H7 (cell line): ENCODE data around the gene TTC1. TPM values are rescaled to one million over a fixed set of nuclear protein-coding genes. Genes with fewer than 3 reads are reported as not detected.
"Not testable (repeated sequence)": the region's sequence is repeated elsewhere in the genome, so short reads cannot be mapped to it uniquely, and the experiment has no call there.

Experiments
- DNase-seq: peaks from one replicate; pipeline ENCODE4 v3.0.0; 2012
- H3K27me3 ChIP-seq: 2 replicates; pipeline ENCODE4 v1.6.0; 2011; ENCODE audit warnings: mild to moderate bottlenecking, low read length; ENCODE audit not compliant: control insufficient read depth, insufficient read depth
- H3K36me3 ChIP-seq: replicated peaks from 2 replicates; pipeline ENCODE4 v1.5.1; 2011; ENCODE audit warnings: low read length; ENCODE audit not compliant: control insufficient read depth, insufficient read depth
- H3K4me3 ChIP-seq: 2 replicates; pipeline ENCODE4 v1.5.1; 2011; ENCODE audit warnings: low read depth, mild to moderate bottlenecking, control low read depth, low read length, moderate library complexity; ENCODE audit not compliant: insufficient read depth
- total RNA-seq: library from RNA; depleted of rRNA; stranded (reverse); fragments of >200 nt; shearing (Covaris generic); gene quantifications from 2 replicates; pipeline ENCODE4 v1.2.3, GENCODE V29; 2014

Gene TTC1
- total RNA-seq, 1 experiment from 2014 or later = 57.4 TPM

GRCh38 chr5:159978358-159978757 is 30.6 kb upstream of the TTC1 start:
- H3K27me3 ChIP-seq = peaks cover 7% of the 10 kb centered on the region
- H3K36me3 ChIP-seq = no peaks in the 10 kb centered on the region
- no peak overlapping the region for H3K4me3 ChIP-seq
- no peak for DNase-seq

GRCh38 chr5:159982421-159983173 is 26.3 kb upstream of the TTC1 start:
- Histone ChIP-seq H3K4me3 (no peak overlapping the region), H3K27me3 (peaks cover 18% of the 10 kb centered on the region), H3K36me3 (no peaks in the 10 kb centered on the region)
- no peak for DNase-seq

DNA sequence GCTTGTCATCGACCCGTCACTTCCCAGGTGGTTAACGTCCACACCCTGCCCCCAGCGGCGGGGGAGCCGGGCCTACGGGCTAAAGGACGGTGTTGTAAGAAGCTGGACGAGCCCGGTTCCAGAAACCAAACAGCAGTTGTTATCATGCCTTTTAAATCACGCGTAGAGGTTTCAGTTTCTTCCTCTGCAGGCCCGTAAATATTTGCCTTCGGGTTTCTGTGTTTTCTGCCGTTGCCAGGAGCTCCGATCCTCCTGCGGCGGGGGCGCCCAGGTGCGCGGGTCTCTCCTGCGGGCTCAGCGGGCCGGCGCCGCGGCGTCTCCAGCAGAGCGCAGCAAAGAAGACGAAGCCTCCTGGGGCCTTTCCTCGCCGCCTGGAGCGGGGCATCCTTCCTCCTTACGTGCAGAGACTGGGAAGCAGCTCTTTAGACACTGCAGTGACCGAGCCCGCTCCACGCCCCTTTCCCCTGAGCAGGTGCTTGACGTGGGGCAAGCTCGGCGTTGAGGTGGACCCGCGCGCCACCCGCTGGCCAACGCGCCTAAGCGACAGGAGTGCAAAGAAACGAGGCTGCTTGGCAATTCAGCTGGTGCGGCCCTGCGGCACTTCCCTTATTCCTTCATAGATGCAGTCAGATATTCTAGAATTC is 21.8 kb upstream of the TTC1 start:
- peak overlapping the region; percentile 44 for H3K4me3 ChIP-seq
- DNase-seq = peak; percentile 90
- no peaks in the 10 kb centered on the region for H3K36me3 ChIP-seq
- H3K27me3 ChIP-seq = peaks cover 23% of the 10 kb centered on the region

DNA sequence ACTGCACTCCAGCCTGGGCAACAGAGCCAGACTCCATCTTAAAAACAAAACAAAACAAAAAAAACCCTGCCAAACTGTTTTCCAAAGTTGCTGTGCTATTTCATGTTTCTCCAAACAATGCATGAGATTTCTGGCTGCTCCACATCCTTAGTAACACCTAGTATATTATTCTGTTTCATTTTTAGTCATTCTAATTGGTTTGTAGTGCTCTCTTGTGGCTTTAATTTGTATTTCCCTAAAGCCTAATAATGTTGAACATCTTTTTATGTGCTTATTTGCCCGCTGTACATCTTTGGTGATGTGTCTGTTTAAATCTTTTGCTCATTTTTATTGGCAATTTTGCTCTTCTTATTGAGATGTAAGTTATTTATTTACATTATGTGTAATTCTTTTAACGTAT is 18.4 kb upstream of the TTC1 start:
- H3K36me3 ChIP-seq = no peaks in the 10 kb centered on the region
- H3K4me3 ChIP-seq = no peak overlapping the region
- H3K27me3 ChIP-seq = peaks cover 22% of the 10 kb centered on the region
- no peak for DNase-seq

DNA sequence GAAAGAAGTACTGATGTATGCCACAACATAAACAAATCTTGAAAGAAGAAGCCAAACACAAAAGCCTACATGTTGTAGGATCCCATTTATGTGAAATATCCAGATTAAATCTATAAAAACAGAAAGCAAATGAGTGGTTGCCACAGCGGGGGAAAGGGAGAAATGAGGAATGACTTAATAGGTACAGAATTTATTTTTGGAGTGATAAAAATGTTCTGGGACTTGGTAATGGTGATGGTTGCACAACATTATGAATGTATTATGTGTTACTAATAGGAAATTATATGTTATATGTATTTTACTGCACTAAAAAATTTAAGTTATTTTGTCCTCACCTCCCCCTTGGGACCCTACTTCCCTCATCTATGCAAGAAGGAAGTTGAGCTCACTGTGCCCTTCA is 16.4 kb upstream of the TTC1 start:
- H3K4me3 ChIP-seq = no peak overlapping the region
- H3K36me3 ChIP-seq = no peaks in the 10 kb centered on the region
- DNase-seq = no peak
- H3K27me3 ChIP-seq = peaks cover 5% of the 10 kb centered on the region; the same call in 1 of the 2 replicates

GRCh38 chr5:159993194-159993593 is 15.7 kb upstream of the TTC1 start:
- H3K36me3 ChIP-seq = no peaks in the 10 kb centered on the region
- no peak overlapping the region for H3K4me3 ChIP-seq
- no peaks in the 10 kb centered on the region for H3K27me3 ChIP-seq
- no peak for DNase-seq

DNA sequence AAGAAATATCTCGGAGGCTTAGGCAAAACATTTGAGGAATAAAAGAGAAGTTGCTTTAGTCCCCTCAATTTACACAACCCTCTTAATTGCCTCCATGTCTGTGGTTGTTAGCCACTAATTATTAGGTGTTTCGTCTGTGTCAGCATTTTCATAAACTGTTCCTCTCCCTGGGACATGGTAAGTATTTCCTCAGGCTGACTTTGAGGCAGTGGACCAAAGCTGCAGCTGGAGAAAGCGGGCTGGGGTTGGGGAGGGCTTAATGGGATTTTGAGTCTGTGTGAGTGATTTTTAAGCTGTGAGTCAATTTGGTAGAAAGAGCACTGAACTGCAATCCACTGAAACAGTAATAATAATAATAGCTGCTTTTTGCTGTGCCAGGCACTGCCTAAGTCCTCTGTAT is 13.0 kb upstream of the TTC1 start:
- no peak for DNase-seq
- no peaks in the 10 kb centered on the region for H3K27me3 ChIP-seq
- H3K4me3 ChIP-seq = no peak overlapping the region
- H3K36me3 ChIP-seq = no peaks in the 10 kb centered on the region

GRCh38 chr5:160001457-160001856 is 7.5 kb upstream of the TTC1 start:
- Histone ChIP-seq H3K4me3 (no peak overlapping the region), H3K36me3 (no peaks in the 10 kb centered on the region)
- DNase-seq = no peak

GRCh38 chr5:160007514-160007913 is 1.4 kb upstream of the TTC1 start:
- no peak overlapping the region for H3K4me3 ChIP-seq
- DNase-seq = no peak

More at GRCh38 chr5:160001457-160001856, 7.5 kb upstream of the TTC1 start:
- H3K27me3 ChIP-seq = no peaks in the 10 kb centered on the region

DNA sequence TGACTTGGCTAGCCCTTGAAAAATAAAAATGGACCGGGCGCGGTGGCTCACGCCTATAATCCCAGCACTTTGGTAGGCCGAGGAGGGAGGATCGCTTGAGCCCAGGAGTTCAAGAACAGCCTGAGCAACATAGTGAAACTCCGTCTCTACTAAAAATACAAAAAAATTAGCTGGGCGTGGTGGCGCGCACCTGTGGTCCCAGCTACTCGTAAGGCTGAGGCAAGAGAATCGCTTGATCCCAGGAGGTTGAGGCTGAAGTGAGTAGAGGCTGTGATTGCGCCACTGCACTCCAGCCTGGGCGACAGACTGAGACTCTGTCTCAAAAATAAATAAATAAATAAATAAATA is 436 bp upstream of the TTC1 start:
- not testable (repeated sequence) for H3K27me3 ChIP-seq, DNase-seq, H3K36me3 ChIP-seq, H3K4me3 ChIP-seq

More at GRCh38 chr5:160007514-160007913, 1.4 kb upstream of the TTC1 start:
- peaks cover 10% of the 10 kb centered on the region for H3K36me3 ChIP-seq
- H3K27me3 ChIP-seq = no peaks in the 10 kb centered on the region

- Histone ChIP-seq H3K4me3 (peak overlapping the region; percentile 59), H3K36me3 (peaks cover 10% of the 10 kb centered on the region), H3K27me3 (no peaks in the 10 kb centered on the region)
- DNase-seq = peak; percentile 16
Measured at GRCh38 chr5:160009591-160009989, 651 bp downstream of the TTC1 start.

DNA sequence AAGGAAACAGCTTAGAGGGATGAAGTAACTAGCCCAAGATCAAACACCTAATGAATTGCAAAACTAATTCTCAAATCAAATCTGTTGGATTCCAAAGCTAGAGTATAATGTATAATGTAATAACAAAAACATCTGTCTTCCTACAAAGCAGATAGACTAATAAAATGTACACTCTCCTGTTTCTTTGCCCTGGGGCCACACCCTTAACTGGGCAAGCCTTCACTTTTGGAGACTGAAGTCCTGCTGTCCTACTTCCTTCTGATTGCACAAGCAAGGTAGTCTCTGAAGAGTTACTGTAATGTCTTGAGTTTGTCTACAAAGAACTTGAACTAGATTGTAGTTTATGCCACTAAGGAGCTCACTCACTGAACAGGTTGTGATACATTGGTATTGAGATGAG is 2.5 kb downstream of the TTC1 start:
- Histone ChIP-seq H3K36me3 (peaks cover 11% of the 10 kb centered on the region), H3K27me3 (no peaks in the 10 kb centered on the region), H3K4me3 (no peak overlapping the region)
- DNase-seq = no peak

- H3K36me3 ChIP-seq = peaks cover 12% of the 10 kb centered on the region
- DNase-seq, H3K27me3 ChIP-seq, H3K4me3 ChIP-seq: not testable (repeated sequence)
Measured at GRCh38 chr5:160014197-160014596, 5.3 kb downstream of the TTC1 start.

- DNase-seq = no peak
- Histone ChIP-seq H3K27me3 (no peaks in the 10 kb centered on the region), H3K36me3 (peaks cover 2% of the 10 kb centered on the region)
Measured at GRCh38 chr5:160018945-160019625, 10.1 kb downstream of the TTC1 start.

DNA sequence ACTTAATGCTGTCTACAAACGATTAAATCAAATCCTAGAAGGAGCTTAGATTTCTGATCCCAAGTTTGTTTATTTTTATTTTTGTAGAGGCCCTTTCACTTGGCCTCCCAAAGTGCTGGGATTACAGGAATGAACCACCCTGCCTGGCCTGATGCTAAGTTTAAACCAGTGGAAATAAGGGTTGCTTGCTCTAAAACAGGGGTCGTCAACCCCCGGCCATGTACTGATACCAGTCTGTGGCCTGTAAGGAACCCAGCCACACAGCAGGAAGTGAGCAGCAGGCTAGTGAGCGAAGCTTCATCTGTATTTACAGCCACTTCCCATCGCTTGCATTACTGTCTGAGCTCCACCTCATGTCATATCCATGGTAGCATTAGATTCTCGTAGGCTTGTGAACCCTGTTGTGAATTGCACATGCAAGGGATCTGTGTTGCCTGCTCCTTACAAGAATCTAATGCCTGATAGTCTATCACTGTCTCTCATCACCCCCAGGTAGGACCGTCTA is 11.4 kb downstream of the TTC1 start:
- H3K36me3 ChIP-seq = peaks cover 2% of the 10 kb centered on the region

More at GRCh38 chr5:160018945-160019625, 10.1 kb downstream of the TTC1 start:
- no peak overlapping the region for H3K4me3 ChIP-seq

More for the DNA sequence above, 11.4 kb downstream of the TTC1 start:
- no peak for DNase-seq
- Histone ChIP-seq H3K27me3 (no peaks in the 10 kb centered on the region), H3K4me3 (no peak overlapping the region)
